ENCODE measurements around the gene TTC7B.

TTC7B gene

GRCh38 chr14:90499908-90500664 lies 316.1 kb downstream of the TTC7B start:
- no peak for DNase-seq

- DNase-seq = no peak
These were observed 317.1 kb downstream of the TTC7B start for GRCh38 chr14:90499121-90499520.

- DNase-seq = no peak
These were observed 318.0 kb downstream of the TTC7B start for GRCh38 chr14:90498198-90498597.

- DNase-seq = no peak
These were observed 319.9 kb downstream of the TTC7B start for GRCh38 chr14:90496379-90496778.

- no peak for DNase-seq
These were observed 320.6 kb downstream of the TTC7B start for GRCh38 chr14:90495357-90496276.

- no peak for DNase-seq
These were observed 324.2 kb downstream of the TTC7B start for GRCh38 chr14:90491911-90492531.

- no peak for DNase-seq
These were observed 324.9 kb downstream of the TTC7B start for GRCh38 chr14:90491221-90491885.

GRCh38 chr14:90490720-90491050 lies 325.5 kb downstream of the TTC7B start:
- no peak for DNase-seq

- DNase-seq = no peak
These were observed 326.1 kb downstream of the TTC7B start for GRCh38 chr14:90489916-90490719.

GRCh38 chr14:90489306-90489705 lies 326.9 kb downstream of the TTC7B start:
- DNase-seq = no peak

GRCh38 chr14:90488256-90488655 lies 328.0 kb downstream of the TTC7B start:
- DNase-seq = no peak

GRCh38 chr14:90487462-90487861 lies 328.8 kb downstream of the TTC7B start:
- no peak for DNase-seq

- peak; percentile 86 for DNase-seq
These were observed 329.2 kb downstream of the TTC7B start for GRCh38 chr14:90487031-90487430.

- DNase-seq = no peak
These were observed 331.9 kb downstream of the TTC7B start for GRCh38 chr14:90484291-90484690.

GRCh38 chr14:90483571-90483974 lies 332.7 kb downstream of the TTC7B start:
- DNase-seq = peak; percentile 22

- DNase-seq = no peak
These were observed 333.1 kb downstream of the TTC7B start for GRCh38 chr14:90483117-90483516.

GRCh38 chr14:90475298-90475697 lies 340.9 kb downstream of the TTC7B start:
- DNase-seq = no peak
